GDM1 (cell line): ENCODE measurements around the gene TREX2.
A peak's percentile ranks its signal among the peaks of the same experiment; 100 is the strongest.

Experiments used
- DNase-seq: peaks from one replicate; lab custom pipeline; 2025; lab: John Stamatoyannopoulos, UW

TREX2 gene, protein sequence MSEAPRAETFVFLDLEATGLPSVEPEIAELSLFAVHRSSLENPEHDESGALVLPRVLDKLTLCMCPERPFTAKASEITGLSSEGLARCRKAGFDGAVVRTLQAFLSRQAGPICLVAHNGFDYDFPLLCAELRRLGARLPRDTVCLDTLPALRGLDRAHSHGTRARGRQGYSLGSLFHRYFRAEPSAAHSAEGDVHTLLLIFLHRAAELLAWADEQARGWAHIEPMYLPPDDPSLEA

DNA sequence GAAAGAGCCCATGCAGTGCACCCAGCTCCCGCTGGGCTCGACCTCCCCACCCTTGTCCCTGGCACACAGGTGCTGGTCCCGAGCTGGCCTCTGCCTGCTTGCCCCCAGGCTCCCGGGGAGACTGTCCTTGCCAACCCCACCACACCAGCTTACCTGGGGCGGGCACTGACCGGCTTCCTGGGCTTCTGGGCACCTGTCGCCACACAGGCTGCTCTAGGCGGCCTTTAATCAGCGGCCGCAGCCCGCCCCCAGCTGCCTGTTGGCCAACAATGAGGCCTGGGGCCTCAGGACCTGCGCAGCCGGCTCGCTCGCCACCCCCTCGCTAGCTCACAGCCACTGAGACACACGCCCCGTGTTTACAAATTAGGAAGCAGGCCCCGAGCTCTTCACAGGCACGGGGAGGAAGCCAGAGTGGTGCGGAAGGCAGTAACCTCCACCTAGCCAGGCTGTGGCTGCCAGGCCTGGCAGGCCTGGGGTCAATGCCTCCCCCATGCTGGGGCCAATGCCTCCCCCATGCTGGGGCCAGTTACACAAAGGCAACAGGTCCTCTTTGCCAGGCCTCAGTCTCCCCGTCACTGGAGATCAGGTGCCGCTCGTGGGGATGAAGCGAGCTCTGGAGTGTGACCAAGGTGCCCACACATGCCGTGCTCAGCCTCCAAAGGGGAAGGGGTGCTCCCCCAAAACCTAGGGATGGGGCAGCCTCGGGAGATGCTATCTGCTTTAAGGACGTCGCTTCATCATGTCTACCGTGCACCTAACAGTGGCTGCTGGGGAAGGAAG is at the start of gene TREX2:
TSS of gene TREX2 (minus strand) at position 201 of the 780 bp plus-strand sequence. CDS start 626 bp downstream, outside the sequence.
- no peak for DNase-seq

DNA sequence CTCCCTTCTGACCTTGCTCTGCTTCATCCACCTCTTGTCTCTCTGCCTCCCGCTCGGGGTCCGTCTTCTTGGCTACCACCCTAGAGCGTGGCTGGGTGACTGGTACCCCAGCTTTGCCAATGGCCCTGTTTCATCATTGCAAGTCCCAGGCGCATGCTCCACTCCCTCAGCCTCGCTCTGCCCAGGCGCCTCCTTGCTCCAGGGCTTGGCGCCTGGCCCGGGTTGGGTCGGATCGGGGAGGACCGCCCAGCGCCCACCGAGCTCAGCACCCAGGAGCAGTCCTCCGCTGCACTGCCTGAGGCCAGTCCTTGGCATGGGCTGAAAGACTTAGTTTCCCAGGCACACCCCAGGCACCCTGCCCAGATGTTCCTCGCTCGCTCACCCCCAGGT is 49.5 kb upstream of the TREX2 start:
- no peak for DNase-seq

DNA sequence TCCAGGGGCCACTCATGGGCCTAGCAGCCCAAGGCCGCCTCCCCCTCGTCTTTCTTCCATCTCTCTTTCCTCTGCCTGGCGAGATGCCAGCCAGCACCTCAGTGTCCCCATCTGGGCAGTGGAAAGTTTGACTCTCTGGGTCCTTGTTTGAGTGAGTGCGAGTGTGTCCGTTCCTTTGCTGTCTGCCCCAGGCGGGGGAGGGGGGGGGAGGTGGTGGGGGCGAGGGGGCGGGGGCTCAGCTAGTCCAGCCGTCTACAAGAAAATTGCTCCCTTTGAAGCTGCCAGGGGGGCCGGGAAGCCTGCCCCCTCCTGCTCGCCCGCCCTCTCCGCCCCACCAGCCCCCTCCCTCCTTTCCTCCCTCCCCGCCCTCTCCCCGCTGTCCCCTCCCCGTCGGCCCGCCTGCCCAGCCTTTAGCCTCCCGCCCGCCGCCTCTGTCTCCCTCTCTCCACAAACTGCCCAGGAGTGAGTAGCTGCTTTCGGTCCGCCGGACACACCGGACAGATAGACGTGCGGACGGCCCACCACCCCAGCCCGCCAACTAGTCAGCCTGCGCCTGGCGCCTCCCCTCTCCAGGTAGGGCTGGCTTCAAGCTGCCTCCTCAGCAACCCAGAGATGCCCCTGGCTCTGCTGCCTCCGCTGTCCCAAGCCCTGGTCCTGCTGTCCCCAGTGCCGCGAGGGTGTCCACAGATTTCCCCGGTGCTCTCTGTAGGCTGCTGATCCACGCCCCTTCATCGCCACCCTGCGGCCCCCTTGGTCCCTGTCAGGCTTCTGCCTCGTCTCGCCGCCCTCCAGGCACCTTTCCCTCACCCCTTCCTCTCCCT is 48.9 kb upstream of the TREX2 start, which contains the start of gene BGN:
TSS of gene BGN (plus strand) at position 440 of the 821 bp plus-strand sequence. CDS start 9,652 bp downstream, outside the sequence.
- no peak for DNase-seq

DNA sequence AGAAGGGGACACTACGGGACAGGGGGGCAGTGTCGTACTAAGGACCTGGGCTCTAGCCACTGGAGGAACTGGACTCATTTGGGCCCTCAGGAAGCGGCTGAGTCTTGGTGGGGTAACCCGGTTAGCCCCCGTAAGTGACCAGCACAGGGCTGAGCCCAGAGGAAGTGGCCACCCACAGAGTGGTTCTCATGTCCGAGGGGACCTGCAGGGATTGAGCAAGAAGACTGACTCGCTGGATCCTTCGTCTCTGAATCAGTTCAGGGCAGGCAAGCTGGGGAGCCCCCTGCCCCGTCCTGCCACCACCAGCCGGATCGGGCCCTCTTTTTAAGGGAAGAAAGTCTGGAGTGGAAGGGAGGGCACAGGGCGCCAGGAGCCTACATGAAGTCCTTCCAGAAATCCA is 48.2 kb upstream of the TREX2 start:
- no peak for DNase-seq

DNA sequence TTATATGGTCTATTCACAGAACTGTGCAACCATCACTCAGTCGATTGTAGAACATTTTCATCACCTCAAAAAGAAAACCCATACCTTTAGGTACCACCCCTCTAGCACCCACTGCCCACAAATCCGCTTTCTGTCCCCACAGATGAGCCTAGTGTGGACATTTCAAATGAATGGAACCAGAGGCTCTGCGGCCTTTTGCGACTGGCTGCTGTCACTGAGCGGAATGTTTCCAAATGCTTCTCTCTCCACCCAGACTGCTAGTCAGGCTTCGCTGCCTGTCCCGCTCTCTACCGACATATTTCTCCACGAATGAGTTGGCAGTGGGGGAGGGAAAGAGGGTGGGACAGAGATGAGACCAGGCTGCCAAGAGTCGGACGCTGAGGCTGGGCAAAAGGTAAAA is 47.2 kb upstream of the TREX2 start:
- DNase-seq, result no peak

DNA sequence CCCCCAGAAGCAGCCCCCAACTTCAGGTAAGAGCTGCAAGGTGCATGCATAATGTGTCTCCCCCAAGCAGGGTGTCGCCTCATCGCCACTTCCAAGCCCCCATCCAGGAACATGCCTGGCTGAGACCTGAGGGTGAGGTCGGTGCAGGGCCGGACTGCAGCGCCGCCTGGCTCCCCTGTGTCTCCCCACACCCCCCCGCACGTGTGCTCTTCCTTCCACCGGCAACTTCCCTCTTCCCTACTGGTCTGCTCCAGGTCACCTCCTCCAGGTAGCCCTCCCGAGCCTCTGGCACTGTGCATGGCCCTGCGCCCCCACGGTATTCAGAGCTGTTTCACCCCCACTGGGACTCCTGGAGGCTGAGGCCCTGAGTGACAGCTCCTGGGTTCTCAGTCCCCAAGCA is 46.7 kb upstream of the TREX2 start:
- no peak for DNase-seq

DNA sequence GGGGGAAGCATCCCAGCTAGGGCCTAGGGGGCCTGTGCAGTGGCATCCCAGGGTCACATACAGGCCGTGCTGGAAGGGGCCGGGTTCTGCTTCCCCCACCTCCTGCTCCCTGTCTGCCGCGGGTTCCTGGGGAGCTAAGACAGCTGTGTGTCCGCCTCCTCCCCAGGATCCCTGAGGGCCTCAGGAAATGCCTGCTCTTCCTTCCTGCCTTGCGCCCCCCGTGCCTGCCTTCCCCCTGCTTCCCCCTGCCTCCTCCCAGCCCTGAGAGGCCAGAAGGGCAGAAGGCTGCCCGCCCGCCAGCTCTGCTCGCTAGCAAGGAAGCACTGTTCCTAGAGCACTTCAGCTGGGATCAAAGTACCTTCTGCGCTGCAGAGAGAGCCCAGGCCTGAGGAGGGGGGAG is 46.1 kb upstream of the TREX2 start:
- DNase-seq, result peak; percentile 69

DNA sequence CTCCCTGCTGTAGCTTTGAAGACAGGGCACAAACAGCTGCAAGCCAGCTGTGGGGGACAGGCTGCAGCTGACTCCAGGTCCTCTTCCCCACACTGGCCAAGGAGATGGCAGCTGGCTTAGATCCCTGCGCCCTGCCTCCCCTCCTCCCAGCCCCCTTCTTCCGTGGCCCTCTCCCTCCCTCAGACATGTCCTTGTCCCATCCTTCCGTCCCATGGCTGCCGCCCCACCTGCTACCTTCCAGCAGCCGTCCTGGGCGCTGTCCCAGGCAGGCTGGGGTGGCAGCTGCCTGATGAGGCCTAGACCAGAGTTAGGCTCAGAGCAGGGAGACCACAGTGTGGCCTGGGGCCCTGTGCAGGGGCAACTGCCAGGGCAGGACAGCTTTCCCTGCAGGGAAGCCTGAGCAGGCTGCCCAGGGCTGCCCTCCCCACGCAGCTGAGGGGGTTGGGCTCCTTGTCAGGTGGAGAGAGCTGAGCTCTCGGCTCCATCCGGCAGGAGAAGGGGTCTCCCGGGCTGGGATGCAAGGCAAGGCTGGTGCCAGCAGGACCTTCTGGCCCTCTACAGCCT is 45.6 kb upstream of the TREX2 start:
- peak; percentile 50 for DNase-seq

DNA sequence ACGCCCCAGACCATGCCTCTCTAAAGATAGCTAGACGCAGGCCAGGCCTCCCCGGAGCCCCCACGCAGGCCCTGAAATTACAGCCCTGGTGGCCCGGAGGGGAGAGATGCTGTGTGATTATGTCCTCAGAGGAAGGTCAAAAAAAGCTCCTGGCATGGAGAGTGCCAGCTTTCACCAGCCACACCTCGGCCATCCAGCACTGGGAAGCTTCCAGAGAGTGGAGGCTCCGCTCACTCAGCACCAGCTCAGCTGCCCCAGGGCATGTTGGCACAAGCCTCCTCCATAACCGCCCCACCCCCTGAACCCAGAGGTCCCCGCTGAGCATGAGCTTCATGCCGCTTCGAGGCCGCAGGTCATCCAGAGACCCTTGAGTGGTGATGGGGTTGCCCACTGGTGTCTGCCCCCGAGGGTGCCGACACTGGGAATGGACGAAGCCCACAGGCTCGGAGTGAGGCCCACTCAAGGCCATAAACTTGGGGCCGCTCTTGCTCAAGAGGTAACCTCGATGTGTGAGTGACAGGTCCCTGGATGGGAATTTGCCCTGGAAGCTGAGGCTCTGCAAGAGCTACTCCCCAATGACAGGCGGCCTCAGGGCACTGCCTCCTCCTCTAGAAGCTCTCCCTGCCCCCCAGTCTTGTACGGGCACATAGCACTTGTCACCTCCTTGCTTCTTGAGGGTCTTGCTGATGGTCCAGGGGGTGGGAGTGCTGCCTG is 44.5 kb upstream of the TREX2 start:
- DNase-seq, result no peak

DNA sequence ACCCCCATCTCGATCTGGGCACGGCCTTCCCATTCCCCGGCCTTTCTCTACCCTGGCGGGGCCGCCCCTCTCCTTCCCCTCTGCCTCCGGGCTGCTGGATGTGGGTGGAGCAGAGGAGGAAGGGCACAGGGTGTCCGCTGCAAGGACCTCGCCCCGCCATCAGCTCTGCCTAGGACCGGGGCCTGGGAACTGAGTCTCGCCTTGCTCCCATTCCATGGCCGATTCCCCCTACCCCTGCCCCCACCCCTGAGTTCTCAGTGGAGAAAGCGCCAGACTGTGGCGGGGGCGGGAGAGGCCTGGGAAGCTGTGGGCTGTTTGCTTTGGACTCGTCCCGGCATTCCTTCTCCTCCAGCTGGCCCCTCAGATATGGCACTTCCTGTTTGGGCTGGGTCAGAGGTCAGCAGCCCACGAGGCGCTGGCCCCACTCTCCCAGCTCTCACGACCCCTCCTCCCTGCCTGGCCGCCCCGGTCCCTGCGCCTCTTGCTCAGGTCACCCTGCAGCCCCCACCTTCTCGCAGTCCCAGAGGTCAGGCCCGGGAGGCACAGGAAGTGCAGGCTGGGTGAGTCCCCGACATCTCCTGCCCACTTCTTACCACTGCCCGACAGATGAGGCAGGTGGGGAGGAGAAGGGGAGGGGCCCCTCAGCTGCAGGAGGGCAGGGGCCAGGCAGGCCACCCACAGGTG is 42.5 kb upstream of the TREX2 start:
- DNase-seq, result no peak

DNA sequence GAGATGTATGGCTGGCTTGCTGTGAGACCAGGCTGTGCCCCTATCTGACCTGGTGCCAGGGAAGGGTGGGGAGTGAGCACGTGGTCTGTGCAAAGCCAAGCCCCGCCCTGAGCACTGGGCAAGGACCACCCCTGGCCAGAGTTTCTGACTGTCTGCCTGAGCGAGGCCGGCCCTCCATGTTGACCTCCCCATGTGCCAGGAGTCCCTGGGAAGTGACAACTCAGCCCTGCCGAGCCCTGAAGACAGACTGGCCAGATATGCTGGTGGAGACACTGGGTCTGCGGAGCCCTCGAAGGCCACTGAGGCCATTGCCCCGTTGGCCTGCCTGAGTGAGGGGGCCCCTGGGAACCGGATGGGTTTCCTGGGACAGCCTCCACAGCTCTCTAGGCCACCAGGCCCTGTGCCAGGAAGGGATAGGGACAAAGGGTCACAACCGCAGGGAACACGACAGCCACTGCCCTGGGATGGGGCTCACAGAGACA is 41.8 kb upstream of the TREX2 start:
- DNase-seq, result no peak

DNA sequence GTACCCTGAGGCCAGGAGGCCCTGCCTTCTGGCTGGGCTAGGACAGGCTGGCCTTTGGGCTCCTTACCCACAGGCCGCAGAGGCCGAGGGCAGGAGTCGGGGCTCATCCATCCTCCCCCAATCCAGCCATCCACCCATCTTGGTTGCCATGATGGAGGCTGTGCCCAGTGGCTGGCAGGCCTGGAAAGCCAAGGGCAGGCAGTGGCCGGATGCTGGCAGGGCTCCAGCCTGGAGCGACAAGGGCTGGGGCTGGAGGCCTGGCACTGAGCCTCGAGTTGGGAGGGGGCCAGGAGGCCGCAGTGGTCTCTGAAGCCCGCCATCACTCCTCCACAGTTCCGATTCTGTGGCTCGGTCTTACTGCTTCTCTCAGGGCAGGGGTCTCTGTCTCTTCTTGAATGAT is 40.3 kb upstream of the TREX2 start:
- DNase-seq, result no peak

DNA sequence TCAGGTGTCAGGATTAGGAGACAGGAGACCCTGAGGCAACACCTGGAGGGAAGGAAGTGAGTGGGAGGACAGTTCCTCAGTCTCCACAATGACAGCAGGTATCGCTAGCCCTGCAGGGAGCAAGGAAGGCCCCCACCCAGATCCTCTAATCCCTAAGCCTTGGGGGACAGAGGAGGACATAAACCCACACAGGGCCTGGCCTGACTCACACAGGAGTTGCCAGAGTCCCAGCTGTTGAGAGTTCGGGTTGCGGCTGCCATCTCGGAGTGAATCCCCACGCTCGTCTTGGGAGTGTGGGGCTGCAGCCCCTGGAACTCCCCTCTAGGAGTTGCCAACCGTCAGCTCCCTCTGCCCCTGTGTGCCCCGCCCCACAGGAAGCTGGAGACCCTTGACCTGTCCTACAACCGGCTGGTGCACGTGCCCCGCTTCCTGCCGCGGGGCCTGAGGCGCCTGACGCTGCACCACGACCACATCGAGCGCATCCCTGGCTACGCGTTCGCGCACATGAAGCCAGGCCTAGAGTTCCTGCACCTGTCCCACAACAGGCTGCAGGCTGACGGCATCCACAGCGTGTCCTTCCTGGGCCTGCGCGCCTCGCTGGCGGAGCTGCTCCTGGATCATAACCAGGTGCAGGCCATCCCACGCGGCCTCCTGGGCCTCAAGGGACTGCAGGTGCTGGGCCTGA is 39.7 kb upstream of the TREX2 start:
- DNase-seq, result peak; percentile 4

DNA sequence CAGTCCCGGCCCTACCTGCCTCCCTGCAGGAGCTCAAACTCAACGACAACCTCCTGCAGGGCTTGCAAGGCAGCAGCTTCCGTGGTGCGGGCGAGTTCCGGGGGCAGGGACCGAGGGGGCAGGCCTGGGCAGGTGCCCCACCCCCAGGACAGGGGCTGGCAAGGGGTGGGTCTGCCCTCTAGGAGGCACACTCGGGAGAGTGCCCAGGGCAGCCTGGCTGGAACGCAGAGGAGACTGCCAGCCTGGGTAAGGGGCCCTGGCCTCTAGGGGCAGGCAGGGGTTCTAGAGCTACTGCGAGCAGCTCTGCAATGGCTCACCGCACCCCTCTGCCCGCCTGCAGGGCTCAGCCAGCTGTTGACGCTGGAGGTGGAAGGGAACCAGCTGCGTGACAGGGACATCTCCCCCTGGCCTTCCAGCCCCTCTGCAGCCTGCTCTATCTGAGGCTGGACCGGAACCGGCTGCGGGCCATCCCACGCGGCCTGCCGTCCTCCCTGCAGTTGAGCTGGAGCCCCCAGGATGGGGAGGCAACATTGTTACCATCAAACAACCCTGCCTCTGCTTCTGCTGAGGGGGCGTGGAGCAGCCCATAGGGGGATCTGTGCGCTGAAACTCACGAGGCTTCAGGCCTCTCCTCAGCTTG is 36.6 kb upstream of the TREX2 start:
- no peak for DNase-seq

DNA sequence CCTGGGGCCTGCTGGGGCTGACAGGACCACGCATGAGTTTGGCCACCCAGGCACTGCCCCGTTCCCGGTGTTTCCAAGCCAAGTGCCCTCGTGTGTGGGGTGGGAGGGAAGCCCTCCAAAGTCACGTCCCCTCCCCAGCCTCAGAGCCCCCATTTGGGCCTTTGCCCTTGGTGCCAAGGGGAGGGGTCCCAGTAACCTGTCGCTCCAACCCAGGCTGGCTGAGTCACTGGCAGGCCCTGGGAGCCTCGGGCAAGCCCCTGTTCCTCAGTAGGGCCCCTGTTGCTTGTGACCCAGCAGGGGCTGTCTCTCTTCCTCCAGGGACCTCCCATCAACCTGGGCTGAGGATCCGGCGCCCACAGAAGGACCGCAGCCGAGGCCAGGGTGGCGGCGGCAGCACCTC is 35.2 kb upstream of the TREX2 start:
- no peak for DNase-seq

DNA sequence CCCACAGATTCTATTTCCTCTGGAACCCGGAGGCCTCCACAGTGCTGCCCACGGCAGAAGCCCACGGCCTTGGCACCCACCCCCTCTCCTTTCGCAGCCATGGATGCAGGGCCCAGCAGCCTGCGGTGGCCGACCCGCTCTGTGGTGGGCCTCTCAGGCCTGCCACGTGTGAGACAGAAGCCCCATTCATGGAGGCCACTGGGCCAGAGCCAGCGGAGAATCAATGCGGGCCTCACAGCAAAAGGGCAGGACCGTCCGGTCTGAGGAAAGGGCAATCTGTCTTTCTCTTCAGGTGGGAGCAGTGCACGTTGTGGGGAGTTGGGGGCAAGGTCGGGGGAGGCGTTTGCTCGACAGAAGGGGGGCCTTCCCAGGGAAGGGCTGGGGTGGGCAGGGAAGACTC is 32.9 kb upstream of the TREX2 start:
- no peak for DNase-seq

DNA sequence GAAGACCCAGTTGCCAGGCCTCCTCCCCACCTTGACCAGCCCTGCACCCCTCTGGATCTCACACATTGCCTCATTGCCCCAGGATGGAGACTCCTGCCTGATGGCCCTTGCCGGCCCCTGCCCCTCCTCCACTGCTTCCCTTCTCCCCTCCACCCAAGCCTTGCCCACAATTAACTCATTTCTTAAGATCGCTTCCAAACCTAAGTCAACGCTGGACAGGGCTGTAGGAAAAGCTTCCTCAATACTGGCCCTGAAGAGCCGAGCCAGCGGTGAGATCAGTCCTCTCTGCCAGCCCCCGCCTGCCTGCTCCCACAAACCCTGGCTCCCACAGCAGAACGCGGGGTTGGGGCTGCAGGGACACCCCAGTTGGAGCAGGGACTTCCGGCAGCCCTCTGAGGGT is 32.0 kb upstream of the TREX2 start:
- DNase-seq, result no peak

DNA sequence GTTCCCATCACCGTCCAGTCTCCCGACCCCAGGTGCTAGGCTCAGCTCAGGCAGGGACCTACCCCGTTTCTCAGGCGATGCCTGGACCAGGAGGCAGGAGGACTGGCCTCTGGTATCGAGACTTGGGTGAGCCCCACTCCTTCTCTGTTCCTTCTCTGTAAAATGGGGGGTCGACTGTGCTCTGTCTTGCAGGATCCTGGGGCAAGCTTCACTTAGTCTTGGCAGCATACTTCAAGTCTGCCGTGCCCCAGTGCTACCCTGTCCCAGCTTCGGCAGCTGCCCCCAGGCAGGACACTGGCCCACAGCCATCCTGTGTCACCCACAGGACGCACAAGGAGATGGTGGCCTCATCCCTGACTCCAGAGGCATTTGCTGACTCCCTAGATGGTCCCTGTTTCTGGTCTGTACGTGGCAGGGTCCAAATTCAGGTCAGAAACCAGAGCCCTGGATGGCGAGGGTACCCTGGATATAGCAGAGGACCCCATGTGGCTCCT is 31.6 kb upstream of the TREX2 start:
- no peak for DNase-seq

DNA sequence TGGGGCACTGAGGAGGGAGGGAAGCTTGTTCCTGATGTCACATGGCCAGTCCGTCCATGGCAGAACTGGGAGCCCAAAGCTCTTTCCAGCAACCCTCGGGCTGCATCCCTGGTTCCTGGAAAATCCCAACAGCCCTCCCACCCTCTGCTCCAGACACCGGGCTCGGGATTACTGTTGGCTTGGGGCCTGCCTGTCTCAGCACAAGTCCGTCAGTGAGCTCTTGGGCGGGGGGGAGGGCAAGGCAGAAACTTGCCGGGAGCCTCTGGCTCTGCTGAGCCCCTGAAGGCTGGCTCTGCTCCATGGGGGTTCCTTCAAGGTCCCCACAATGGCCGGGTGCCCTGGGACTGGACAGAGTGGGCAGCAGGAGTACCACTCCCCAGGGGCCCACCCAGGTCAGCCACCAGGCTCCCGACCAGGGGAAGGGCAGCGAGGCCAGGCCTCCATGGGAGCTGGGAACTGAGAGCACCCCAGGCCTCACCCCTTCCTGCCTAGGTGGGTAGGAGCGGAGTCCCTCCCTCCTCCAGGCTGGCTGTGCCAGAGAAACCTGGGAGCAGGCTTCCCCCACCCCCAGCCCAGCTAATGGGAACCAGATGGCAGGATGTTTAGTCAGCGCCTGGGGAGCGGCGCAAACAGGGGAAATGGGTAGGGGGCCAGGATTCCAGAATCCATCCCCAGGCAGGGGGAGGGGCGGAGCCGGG is 31.0 kb upstream of the TREX2 start:
- DNase-seq, result no peak
